Endodermal cell (in vitro differentiated cells): ENCODE measurements around the gene LRP8. TPM values are rescaled to one million over a fixed set of nuclear protein-coding genes. Genes with fewer than 3 reads are reported as not detected.

Experiments
- DNase-seq: peaks from one replicate; pipeline ENCODE4 v3.0.0-alpha.2; 2017
- H3K27ac ChIP-seq: 2 replicates; pipeline ENCODE4 v1.5.1; 2013; ENCODE audit warnings: mild to moderate bottlenecking, low read depth, low read length, moderate library complexity
- H3K27me3 ChIP-seq: 2 replicates; pipeline ENCODE4 v1.6.1; 2013; ENCODE audit warnings: mild to moderate bottlenecking, low read length, moderate library complexity; ENCODE audit not compliant: insufficient read depth, control insufficient read depth, poor library complexity, severe bottlenecking
- H3K36me3 ChIP-seq: 2 replicates; pipeline ENCODE4 v1.7.0; 2013; ENCODE audit warnings: mild to moderate bottlenecking, low read length, moderate library complexity; ENCODE audit not compliant: control insufficient read depth, insufficient read depth
- H3K4me1 ChIP-seq: one replicate; pipeline ENCODE4 v1.7.0; 2013; ENCODE audit warnings: low read length; ENCODE audit not compliant: control insufficient read depth, insufficient read depth
- H3K4me3 ChIP-seq: 2 replicates; pipeline ENCODE4 v1.5.1; 2013; ENCODE audit warnings: mild to moderate bottlenecking, low read length, moderate library complexity
- H3K9ac ChIP-seq: 2 replicates; pipeline ENCODE4 v1.6.1; 2013; ENCODE audit warnings: mild to moderate bottlenecking, low read length, moderate library complexity; ENCODE audit not compliant: poor library complexity, severe bottlenecking; ENCODE audit errors: extremely low read depth
- H3K9me3 ChIP-seq: 2 replicates; pipeline ENCODE4 v1.6.1; 2013; ENCODE audit warnings: mild to moderate bottlenecking, low read length, moderate library complexity; ENCODE audit not compliant: control insufficient read depth
- H3K27ac Mint-ChIP-seq: 2 replicates; pipeline ENCODE4 v1.8.0; 2020; ENCODE audit warnings: mixed read lengths
- H3K27me3 Mint-ChIP-seq: 2 replicates; pipeline ENCODE4 v1.8.0; 2021; ENCODE audit warnings: mild to moderate bottlenecking, mixed read lengths; ENCODE audit not compliant: insufficient read depth
- H3K36me3 Mint-ChIP-seq: 2 replicates; pipeline ENCODE4 v1.8.0; 2020; ENCODE audit warnings: low read depth, mixed read lengths
- H3K4me1 Mint-ChIP-seq: 2 replicates; pipeline ENCODE4 v1.8.0; 2020; ENCODE audit warnings: mixed read lengths
- H3K4me3 Mint-ChIP-seq: 2 replicates; pipeline ENCODE4 v1.8.0; 2020; ENCODE audit warnings: mild to moderate bottlenecking, moderate library complexity, mixed read lengths
- H3K9me3 Mint-ChIP-seq: 2 replicates; pipeline ENCODE4 v1.8.0; 2020; ENCODE audit warnings: mild to moderate bottlenecking, mixed read lengths
- WGBS, 2 experiments: methylation state at CpG; one replicate each; pipeline versions ENCODE4 v1.1.5 to v1.1.7; 2013; ENCODE audit warnings: missing lambda C conversion rate in 2 of 2, mixed read lengths in 1 of 2; ENCODE audit not compliant: insufficient coverage in 1 of 2, insufficient read length in 1 of 2; 5-methylcytosine and 5-hydroxymethylcytosine counted together
- total RNA-seq, 2 donors: library from RNA; stranded (reverse); fragmentation: NEBNext Ultra II Directional in 1 of 2; extraction: Animal tissue kit (Norgen Biotek cat#: 25700) in 1 of 2; gene quantifications; 2 replicates in 1 of 2; 3 replicates in 1 of 2; pipeline ENCODE4 v1.2.1, GENCODE V29; 2021
- TF ChIP-seq, protein P1 (sequence below): fragments of 200-600 bp; sonication (generic); conservative IDR thresholded peaks from 2 replicates; pipeline ENCODE4 v1.5.0; 2021; ENCODE audit warnings: antibody characterized with exemption, mild to moderate bottlenecking

The LRP8 gene
- total RNA-seq, 2 donors from 2014 or later, result 29.1 to 39.6 TPM

DNA sequence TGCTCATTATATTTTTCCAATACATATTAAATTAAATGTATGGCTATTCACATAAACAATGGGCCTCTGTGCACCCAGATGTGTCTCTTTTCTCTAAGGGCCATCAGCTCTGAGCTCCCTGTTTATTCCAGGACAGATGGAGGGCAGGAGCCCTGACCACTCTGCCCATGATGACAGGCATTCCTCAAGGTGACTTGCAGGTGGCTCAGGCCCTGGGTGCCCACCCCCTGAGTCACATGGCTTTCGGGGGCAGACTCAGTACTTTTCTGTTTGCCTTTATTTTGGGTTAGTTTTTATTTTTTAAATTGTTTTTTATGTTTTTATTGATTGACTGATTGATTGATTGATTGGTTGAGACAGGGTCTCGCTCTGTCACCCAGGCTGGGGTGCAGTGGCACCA is 6.4 kb upstream of the LRP8 start:
- no peak overlapping the region for H3K4me3 ChIP-seq
- Mint-ChIP-seq H3K36me3 (no peaks in the 10 kb centered on the region), H3K27ac (no peak overlapping the region), H3K4me3 (no peak overlapping the region), H3K9me3 (no peaks in the 10 kb centered on the region), H3K4me1 (peaks cover 12% of the 10 kb centered on the region), H3K27me3 (peaks cover 11% of the 10 kb centered on the region)
- 85 to 100% methylated on average over 1 to 2 of the region's 2 CpGs for WGBS, 2 experiments
- no peak for DNase-seq
- H3K4me1 ChIP-seq, result peaks cover 4% of the 10 kb centered on the region
- TF ChIP-seq, protein P1, sequence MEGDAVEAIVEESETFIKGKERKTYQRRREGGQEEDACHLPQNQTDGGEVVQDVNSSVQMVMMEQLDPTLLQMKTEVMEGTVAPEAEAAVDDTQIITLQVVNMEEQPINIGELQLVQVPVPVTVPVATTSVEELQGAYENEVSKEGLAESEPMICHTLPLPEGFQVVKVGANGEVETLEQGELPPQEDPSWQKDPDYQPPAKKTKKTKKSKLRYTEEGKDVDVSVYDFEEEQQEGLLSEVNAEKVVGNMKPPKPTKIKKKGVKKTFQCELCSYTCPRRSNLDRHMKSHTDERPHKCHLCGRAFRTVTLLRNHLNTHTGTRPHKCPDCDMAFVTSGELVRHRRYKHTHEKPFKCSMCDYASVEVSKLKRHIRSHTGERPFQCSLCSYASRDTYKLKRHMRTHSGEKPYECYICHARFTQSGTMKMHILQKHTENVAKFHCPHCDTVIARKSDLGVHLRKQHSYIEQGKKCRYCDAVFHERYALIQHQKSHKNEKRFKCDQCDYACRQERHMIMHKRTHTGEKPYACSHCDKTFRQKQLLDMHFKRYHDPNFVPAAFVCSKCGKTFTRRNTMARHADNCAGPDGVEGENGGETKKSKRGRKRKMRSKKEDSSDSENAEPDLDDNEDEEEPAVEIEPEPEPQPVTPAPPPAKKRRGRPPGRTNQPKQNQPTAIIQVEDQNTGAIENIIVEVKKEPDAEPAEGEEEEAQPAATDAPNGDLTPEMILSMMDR, result no peak
- no peak overlapping the region for H3K9ac ChIP-seq
- no peaks in the 10 kb centered on the region for H3K27me3 ChIP-seq
- H3K27ac ChIP-seq, result no peak overlapping the region
- H3K36me3 ChIP-seq, result no peaks in the 10 kb centered on the region
- no peaks in the 10 kb centered on the region for H3K9me3 ChIP-seq

DNA sequence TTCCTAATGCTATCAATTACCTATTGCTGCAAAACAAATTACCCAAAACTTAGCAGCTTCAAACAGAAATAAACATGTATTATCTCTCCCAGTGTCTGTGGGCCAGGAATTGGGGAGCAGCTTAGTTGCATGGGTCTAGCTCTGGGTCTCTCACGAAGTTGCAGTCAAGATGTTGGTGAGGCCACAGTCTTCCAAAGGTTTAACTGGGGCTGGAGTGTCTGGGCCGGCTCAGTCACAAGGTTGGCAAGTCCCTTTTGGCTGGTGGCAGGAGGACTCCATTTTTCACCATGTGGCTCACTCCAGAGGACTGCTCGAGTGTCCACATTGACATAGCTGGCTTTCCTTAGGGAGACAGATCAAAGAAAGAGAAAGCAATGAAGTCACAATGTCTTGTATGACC is 5.0 kb upstream of the LRP8 start:
- peaks cover 11% of the 10 kb centered on the region for H3K27me3 Mint-ChIP-seq
- H3K4me1 Mint-ChIP-seq, result peaks cover 17% of the 10 kb centered on the region

DNA sequence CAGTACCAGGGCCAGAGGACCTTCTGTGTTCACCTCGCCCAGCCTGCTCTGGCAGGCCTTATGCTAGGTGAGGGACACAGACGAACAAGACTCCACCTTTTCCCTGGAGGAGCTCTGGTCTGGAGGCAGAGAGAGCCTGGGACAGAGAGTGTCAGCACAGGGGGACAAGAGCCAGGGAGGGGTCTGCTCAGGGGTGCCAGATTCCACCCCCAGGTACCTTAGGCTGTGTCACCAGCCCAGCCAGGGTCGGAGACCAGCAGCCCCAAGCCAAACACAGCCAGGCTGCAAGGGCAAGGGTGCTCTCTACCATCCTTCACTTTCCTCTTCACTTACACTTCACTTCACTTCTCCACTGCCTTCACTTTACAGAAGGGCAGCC is 4.3 kb upstream of the LRP8 start:
- WGBS, 2 experiments, result 96 to 100% methylated on average over 2 to 3 of the region's 3 CpGs
- TF ChIP-seq, protein P1, result no peak
- no peaks in the 10 kb centered on the region for H3K27me3 ChIP-seq
- H3K9ac ChIP-seq, result no peak overlapping the region
- Mint-ChIP-seq H3K9me3 (no peaks in the 10 kb centered on the region), H3K27me3 (peaks cover 11% of the 10 kb centered on the region), H3K4me3 (no peak overlapping the region), H3K4me1 (peaks cover 17% of the 10 kb centered on the region), H3K36me3 (no peaks in the 10 kb centered on the region), H3K27ac (no peak overlapping the region)
- no peaks in the 10 kb centered on the region for H3K36me3 ChIP-seq
- DNase-seq, result no peak
- no peak overlapping the region for H3K4me3 ChIP-seq
- no peaks in the 10 kb centered on the region for H3K9me3 ChIP-seq
- H3K4me1 ChIP-seq, result peaks cover 11% of the 10 kb centered on the region
- H3K27ac ChIP-seq, result no peak overlapping the region

More for the DNA sequence above, 5.0 kb upstream of the LRP8 start:
- peaks cover 11% of the 10 kb centered on the region for H3K4me1 ChIP-seq
- 87 to 95% methylated on average over 3 of the region's 3 CpGs for WGBS, 2 experiments
- no peaks in the 10 kb centered on the region for H3K27me3 ChIP-seq
- H3K4me3 ChIP-seq, result no peak overlapping the region
- no peak overlapping the region for H3K27ac ChIP-seq
- Mint-ChIP-seq H3K27ac (no peak overlapping the region), H3K36me3 (no peaks in the 10 kb centered on the region), H3K9me3 (no peaks in the 10 kb centered on the region), H3K4me3 (no peak overlapping the region)
- no peak overlapping the region for H3K9ac ChIP-seq
- no peak for DNase-seq
- no peaks in the 10 kb centered on the region for H3K36me3 ChIP-seq
- TF ChIP-seq, protein P1, result no peak
- no peaks in the 10 kb centered on the region for H3K9me3 ChIP-seq
